Right cardiac atrium (tissue), 5 donors: ENCODE measurements around the gene BCL10. TPM values are rescaled to one million over a fixed set of nuclear protein-coding genes. Genes with fewer than 3 reads are reported as not detected.

Experiments
- ATAC-seq, 2 donors: fragments of 200-7000 bp; cut with Tn5 transposase; one replicate each; pipeline versions ENCODE4 v1.8.0 to v1.9.1; 2020; ENCODE audit warnings: moderate library complexity in 2 of 2, mild to moderate bottlenecking in 1 of 2
- DNase-seq, 3 donors: peaks; one replicate each; pipeline ENCODE4 v3.0.0-alpha.2; 2020
- H3K27ac ChIP-seq: one replicate; pipeline ENCODE4 v1.5.1; 2013; ENCODE audit warnings: mild to moderate bottlenecking, low read length, control low read depth, moderate library complexity
- H3K27me3 ChIP-seq: one replicate; pipeline ENCODE4 v1.6.1; 2013; ENCODE audit not compliant: control insufficient read depth, insufficient read depth
- H3K4me1 ChIP-seq: one replicate; pipeline ENCODE4 v1.6.1; 2013; ENCODE audit warnings: low read length; ENCODE audit not compliant: control insufficient read depth, insufficient read depth
- H3K4me3 ChIP-seq: one replicate; pipeline ENCODE4 v1.5.1; 2013; ENCODE audit warnings: low read length, control low read depth
- H3K9me3 ChIP-seq: one replicate; pipeline ENCODE4 v1.6.1; 2013; ENCODE audit warnings: low read length; ENCODE audit not compliant: control insufficient read depth
- WGBS: extraction: QIAGEN DNeasy Blood & Tissue Kit; methylation state at CpG from one replicate; pipeline ENCODE4 v1.1.7; 2013; 5-methylcytosine and 5-hydroxymethylcytosine counted together
- intact Hi-C, 4 donors: fragments of 100-400 bp; cut with DNase I; formaldehyde crosslinking; loops; one replicate each; pipeline versions ENCODE4 v1.11.0 to v1.14.0; 2022 to 2023
- long read RNA-seq, 4 donors: library from polyadenylated mRNA; unstranded; transcript quantifications; one replicate each; pipeline ENCODE4 v2.0.0, GENCODE V29; 2020 to 2021
- polyA plus RNA-seq: library from polyadenylated mRNA; stranded (reverse); fragments of 200-250 nt; gene quantifications from one replicate; pipeline ENCODE4 v1.2.3, GENCODE V29; 2013
- total RNA-seq, 4 donors: library from RNA; stranded (reverse); fragmentation: NEBNext Ultra II Directional; extraction: Animal tissue kit (Norgen Biotek cat#: 25700); gene quantifications; one replicate each; pipeline ENCODE4 v1.2.1, GENCODE V29; 2021
- donor health status: healthy with polysubstance abuse.
- donor health status: DM: no; HTN: yes; CAD: no.
- donor health status: DM: no; HTN: no; CAD: no.
- donor health status: DM: no; HTN: yes; CAD: no; lungs with severe emphysema.
- donor health status: DM: yes; HTN: yes; CAD: no.

Gene BCL10
- 10 to 100 TPM in 3 of 4 donors, 1 to 10 TPM in 1; 8.6 to 11.7 (median 10.9) TPM for total RNA-seq
- 5.7 TPM for polyA plus RNA-seq
- long read RNA-seq, donor 1, transcript BCL10-203 (3 exons, 2,833 nt) = major isoform, 42 of 44 reads
- long read RNA-seq, donor 1, partial matches to known transcripts = 1 of 44 reads
- long read RNA-seq, donor 1, other reads (novel, unspliced or antisense) = 0 of 44 reads
- long read RNA-seq, donor 2, transcript BCL10-203 (3 exons, 2,833 nt) = major isoform, 7 of 9 reads
- long read RNA-seq, donor 2, partial matches to known transcripts = 0 of 9 reads
- long read RNA-seq, donor 2, other reads (novel, unspliced or antisense) = 2 of 9 reads
- long read RNA-seq, donor 3, transcript BCL10-203 (3 exons, 2,833 nt) = major isoform, 48 of 59 reads
- long read RNA-seq, donor 3, transcript BCL10-202 (3 exons, 776 nt) = minor isoform, 8 of 59 reads
- long read RNA-seq, donor 3, partial matches to known transcripts = 0 of 59 reads
- long read RNA-seq, donor 3, other reads (novel, unspliced or antisense) = 3 of 59 reads
- long read RNA-seq, donor 4, transcript BCL10-203 (3 exons, 2,833 nt) = major isoform, 9 of 10 reads
- long read RNA-seq, donor 4, partial matches to known transcripts = 0 of 10 reads
- long read RNA-seq, donor 4, other reads (novel, unspliced or antisense) = 0 of 10 reads

DNA sequence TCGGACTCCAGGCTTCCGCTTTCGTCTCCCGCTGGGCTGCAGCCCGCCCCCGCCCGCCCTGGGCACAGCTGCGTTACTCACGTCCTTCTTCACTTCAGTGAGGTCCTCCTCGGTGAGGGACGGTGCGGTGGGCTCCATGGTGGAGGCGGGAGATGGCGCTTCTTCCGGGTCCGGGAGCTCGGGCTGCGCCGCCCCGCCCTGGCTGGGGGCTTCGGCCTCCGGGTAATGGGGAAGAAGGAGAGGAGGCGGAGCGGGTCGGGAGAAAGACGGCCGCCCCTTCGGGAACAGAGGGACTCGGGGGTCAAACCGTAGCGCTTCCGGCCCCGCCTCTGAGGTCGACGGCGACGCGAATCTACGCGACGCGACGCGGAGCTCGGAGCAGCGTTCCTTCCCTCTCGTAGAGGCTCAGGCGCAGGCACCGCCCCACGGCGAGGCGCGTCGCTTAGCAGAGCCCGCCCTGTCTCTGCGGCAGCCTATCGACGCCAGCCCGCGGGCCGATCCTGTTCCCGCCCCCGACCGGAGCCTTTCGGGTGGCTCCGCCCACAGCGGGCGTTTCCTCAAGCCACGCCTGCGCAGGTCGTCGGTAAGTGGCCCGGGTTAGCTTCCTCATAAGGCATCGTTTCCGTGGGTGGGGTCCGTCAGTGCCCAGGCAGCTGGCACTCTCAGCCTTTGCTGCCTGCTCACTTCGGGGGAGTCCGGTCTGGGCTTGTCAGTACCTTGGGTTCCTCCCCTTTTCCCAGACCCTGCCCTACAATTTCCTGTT is at the start of gene BCL10:
Gene BCL10 (minus strand): TSS at position 418 of the 763 bp plus-strand sequence. CDS start 280 bp downstream, at position 138.
- Histone ChIP-seq H3K27ac (peak within 1 kb of the TSS; percentile 86), H3K4me1 (no peaks in the 10 kb centered on the region), H3K4me3 (peak within 1 kb of the TSS; percentile 72), H3K9me3 (no peaks in the 10 kb centered on the region), H3K27me3 (no peaks in the 10 kb centered on the region)
- DNase-seq (peak; percentile 99 to 100 (median 100)), ATAC-seq (peak; percentile 99)
- under 1% methylated on average over 78 of the region's 78 CpGs for WGBS
- intact Hi-C loops = no loop called here

DNA sequence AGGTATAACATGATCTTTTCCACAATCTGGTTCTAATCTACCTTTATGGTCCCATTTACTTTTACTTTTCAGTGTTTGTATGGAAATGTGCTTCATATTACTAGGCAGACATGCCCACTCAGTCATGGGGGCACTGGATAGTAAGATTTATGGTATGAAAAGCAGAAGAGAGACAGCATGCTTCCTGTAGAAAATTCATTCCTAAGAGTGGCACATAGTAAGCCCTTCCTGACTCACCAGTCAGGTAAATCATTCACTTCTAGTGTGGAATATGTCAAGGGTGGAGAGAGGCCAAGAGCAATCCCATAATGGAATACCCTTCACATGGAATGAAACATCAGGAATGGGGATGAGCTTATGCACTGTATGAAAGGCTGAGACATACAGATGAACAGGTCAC is 49.5 kb upstream of the BCL10 start:
- Histone ChIP-seq H3K9me3 (no peaks in the 10 kb centered on the region), H3K27ac (no peak overlapping the region), H3K27me3 (no peaks in the 10 kb centered on the region), H3K4me1 (peaks cover 12% of the 10 kb centered on the region), H3K4me3 (no peak overlapping the region)
- DNase-seq = no peak
- ATAC-seq = no peak
- intact Hi-C loops = no loop called here

DNA sequence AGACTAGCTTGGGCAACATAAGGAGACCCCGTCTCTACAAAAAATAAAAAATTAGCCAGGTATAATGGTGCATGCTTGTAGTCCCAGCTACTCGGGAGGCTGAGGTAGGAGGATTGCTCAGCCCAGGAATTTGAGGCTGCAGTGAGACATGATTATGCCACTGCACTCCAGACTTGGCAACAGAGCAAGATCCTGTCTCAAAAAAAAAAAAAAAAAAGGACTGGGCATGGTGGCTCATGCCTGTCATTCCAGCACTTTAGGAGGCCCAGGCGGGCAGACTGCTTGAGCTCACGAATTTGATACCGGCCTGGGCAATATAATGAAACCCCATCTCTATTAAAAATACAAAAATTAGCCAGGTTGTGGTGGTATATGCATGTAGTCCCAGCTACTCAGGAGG is 47.3 kb upstream of the BCL10 start:
- Histone ChIP-seq H3K27me3 (no peaks in the 10 kb centered on the region), H3K9me3 (no peaks in the 10 kb centered on the region), H3K4me3 (no peak overlapping the region), H3K4me1 (peaks cover 3% of the 10 kb centered on the region), H3K27ac (no peak overlapping the region)
- intact Hi-C loops = no loop called here
- no peak for ATAC-seq
- DNase-seq = no peak
- 87% methylated on average over 5 of the region's 5 CpGs for WGBS

DNA sequence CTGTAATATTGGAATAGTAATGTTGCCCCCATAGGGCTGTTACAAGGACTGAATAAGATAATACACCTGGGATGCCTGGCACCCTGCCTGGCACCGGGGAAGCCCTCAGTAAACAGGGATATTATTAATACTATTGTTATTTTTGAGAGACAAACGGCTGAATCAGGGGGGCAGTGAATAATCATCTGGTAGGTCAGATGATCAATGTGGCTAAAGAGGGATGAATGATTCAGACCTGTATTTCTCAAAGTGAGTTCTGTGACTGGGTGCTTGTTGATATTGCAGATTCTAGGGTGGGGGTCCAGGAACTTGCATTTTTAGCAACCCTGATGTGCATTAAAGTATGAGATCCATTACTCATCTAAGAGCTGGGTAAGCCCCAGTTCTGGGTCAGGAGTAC is 46.2 kb upstream of the BCL10 start:
- Histone ChIP-seq H3K4me3 (no peak overlapping the region), H3K27me3 (no peaks in the 10 kb centered on the region), H3K9me3 (no peaks in the 10 kb centered on the region), H3K27ac (no peak overlapping the region), H3K4me1 (peaks cover 3% of the 10 kb centered on the region)
- WGBS = 84% methylated on average over 2 of the region's 2 CpGs
- intact Hi-C loops = no loop called here
- DNase-seq = no peak
- no peak for ATAC-seq

DNA sequence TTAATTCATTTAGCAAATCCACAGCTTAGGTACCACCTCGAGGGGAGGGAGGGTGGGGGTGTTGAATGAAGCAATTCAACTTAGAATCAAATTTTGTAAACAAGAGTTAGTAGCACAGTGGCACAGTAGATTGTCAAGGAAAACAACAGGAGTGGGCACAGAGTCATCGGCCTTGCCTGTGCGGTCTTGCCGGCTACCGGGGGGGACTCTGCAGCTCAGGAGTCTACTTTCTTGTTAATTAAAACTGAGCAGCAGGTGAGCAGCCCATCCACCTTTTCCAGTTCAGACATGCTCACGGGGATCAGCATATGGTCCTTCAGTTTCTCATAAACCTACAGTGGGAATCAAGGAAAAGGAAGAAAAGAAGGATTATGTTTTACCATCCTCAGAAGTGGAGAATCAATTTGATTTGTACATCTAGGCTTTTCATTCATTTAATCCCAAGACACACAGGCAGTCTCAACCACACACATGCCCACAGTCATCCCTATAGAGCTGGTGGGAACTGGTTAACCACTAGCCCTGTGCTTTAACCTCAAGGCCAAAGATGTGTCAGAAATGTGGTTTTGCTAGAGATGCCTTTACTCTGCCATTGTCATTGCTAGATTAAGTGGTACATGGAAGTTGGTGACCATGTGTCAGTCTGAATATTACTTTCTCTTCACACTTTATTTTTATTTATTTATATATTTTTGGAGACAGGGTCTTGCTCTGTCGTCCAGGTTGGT is 45.0 kb upstream of the BCL10 start:
- Histone ChIP-seq H3K27ac (no peak overlapping the region), H3K4me3 (no peak overlapping the region), H3K27me3 (no peaks in the 10 kb centered on the region), H3K4me1 (peaks cover 3% of the 10 kb centered on the region), H3K9me3 (no peaks in the 10 kb centered on the region)
- DNase-seq (no peak), ATAC-seq (no peak)
- intact Hi-C loops = no loop called here
- 89% methylated on average over 7 of the region's 7 CpGs for WGBS

DNA sequence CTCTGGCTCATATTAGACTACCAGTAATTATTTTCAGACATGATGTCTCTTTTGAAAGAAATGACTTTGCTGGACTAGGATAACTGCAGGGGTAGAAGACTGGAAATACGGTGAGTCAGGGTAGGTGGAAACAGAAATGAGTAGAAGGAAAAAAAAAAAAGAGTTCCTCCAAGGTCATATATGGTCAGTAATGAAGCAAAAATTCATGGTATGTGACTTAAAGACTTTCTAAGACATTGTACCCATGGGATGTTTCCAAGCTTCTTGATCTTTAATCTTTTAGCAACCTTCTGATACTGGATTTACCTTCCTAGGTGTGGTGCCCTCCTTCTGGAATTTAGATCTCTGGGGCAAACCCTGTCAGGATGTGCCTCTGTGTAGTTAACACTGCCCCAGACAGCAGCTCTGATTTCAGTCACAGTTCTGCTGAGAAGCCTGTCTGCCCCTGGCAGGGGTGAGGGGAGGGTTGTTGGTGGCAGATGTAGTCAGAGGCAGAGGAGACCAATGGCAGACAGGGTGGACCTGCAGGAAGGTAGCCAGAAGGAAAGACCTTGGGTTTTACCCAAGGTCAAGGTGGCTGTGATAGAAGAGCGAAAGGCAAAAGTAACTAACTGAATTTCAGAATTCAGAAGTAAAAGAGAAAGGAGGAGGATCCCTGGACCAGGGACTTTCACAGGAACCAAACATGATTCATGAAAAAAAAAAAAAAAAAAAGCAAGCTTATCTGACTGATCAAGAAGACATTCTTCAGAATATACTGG is 44.1 kb upstream of the BCL10 start:
- no peak for DNase-seq
- Histone ChIP-seq H3K27me3 (no peaks in the 10 kb centered on the region), H3K4me3 (no peak overlapping the region), H3K27ac (no peak overlapping the region), H3K9me3 (no peaks in the 10 kb centered on the region), H3K4me1 (peaks cover 3% of the 10 kb centered on the region)
- intact Hi-C loops = no loop called here
- WGBS = 79% methylated on average over 2 of the region's 2 CpGs
- ATAC-seq = no peak

DNA sequence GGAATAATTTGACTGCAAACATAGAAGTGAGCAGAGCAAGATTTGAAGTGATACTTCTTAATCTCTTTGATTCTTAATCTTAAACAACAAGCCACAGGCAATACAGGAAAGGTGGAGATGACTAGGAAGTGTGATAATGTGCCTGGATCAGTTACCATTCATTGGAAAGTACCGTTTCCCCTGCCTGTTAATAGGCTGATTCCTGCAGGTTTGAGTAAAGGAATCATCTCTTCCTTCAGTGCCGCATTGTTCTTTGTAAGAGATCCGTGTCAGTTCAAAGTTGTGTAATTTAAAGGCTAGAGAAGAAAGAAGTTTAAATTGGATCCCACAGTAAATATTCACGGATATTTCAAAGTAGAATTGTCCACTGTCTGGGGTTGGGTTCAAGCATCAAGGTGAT is 43.5 kb upstream of the BCL10 start:
- 71% methylated on average over 4 of the region's 4 CpGs for WGBS
- H3K4me1 ChIP-seq = peaks cover 3% of the 10 kb centered on the region
- no peaks in the 10 kb centered on the region for H3K9me3 ChIP-seq
- no peak for DNase-seq
- no peak for ATAC-seq
- H3K4me3 ChIP-seq = no peak overlapping the region
- no peak overlapping the region for H3K27ac ChIP-seq
- intact Hi-C loops = no loop called here
- H3K27me3 ChIP-seq = no peaks in the 10 kb centered on the region

DNA sequence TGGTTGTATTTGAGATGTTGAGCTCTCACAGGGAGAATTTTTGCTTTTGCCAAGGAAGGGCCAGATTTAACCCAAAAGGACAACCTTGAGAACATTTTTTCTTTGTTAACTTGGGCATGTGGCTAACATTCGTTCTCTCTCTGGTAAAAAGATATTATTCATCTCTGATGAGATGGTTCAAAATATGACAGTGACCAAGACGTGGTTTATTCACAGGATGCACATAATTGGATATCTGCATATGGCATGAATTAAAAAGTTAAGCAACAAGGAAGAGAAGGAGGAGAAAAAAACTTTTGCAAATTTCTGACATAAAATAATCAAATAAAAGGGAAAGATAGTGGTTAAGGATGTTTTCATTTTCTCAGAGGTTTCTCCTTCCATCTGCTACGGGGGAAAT is 43.1 kb upstream of the BCL10 start:
- no peak overlapping the region for H3K27ac ChIP-seq
- 80% methylated on average over 3 of the region's 3 CpGs for WGBS
- no peak for DNase-seq

DNA sequence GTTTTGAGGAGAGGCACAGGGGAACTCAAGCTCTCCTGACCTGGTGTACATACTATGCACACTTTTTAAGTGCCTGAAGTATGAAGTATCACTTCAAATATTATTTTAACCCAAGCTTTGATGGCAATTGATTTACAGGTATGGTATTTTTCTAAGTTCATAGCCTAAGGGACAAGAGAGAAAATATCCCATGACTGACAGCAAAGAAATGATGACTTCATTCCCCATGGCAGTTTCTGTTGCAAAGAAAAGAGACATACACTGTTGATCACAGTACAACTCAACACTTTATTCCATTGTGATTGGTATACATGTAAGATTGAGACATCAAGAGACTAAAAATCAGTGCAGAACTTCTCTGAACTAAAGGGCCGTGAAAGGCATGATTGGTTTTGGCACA is 41.8 kb upstream of the BCL10 start:
- DNase-seq (no peak), ATAC-seq (no peak)
- Histone ChIP-seq H3K9me3 (no peaks in the 10 kb centered on the region), H3K27ac (no peak overlapping the region), H3K27me3 (no peaks in the 10 kb centered on the region), H3K4me3 (no peak overlapping the region), H3K4me1 (peaks cover 3% of the 10 kb centered on the region)
- WGBS = 92% methylated on average over 1 of the region's 1 CpG
- intact Hi-C loops = no loop called here

More for the DNA sequence above, 43.1 kb upstream of the BCL10 start:
- ATAC-seq = no peak
- Histone ChIP-seq H3K9me3 (no peaks in the 10 kb centered on the region), H3K27me3 (no peaks in the 10 kb centered on the region), H3K4me1 (peaks cover 3% of the 10 kb centered on the region), H3K4me3 (no peak overlapping the region)
- intact Hi-C loops = no loop called here

DNA sequence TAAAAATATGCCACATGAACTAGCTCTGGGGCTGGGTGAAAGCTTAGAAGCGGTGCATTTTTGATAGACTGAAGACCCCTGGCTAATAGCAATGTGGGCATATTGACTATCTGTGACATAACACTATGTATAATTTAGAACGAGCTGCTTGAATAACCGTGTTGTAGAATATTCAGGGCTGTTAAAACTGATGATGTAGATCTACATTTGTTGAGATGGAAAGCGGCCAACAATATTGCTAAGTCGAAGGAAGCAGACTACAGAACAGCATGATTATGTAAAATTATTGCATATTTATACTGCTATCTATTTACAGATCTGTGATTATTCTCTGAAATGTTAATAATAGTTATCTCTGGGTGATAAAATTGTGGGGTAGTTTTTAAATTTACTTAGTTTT is 41.1 kb upstream of the BCL10 start:
- no peaks in the 10 kb centered on the region for H3K9me3 ChIP-seq
- DNase-seq (no peak), ATAC-seq (no peak)
- WGBS = 64% methylated on average over 5 of the region's 5 CpGs
- no peaks in the 10 kb centered on the region for H3K27me3 ChIP-seq
- no peak overlapping the region for H3K4me3 ChIP-seq
- no peak overlapping the region for H3K27ac ChIP-seq
- intact Hi-C loops = no loop called here
- H3K4me1 ChIP-seq = peaks cover 3% of the 10 kb centered on the region
